A549 (cell line): ENCODE data around the gene CCDC85C.

Experiments used
- EP300 ChIP-seq, 2 experiments: fragments of >200 bp; sonication (Bioruptor Twin); formaldehyde crosslinking; IDR thresholded peaks; 2 replicates in 1 of 2; 3 replicates in 1 of 2; pipeline ENCODE4 v1.6.1; 2016 to 2017
- JUN ChIP-seq, 2 experiments: fragments of >200 bp; sonication (Bioruptor Twin); formaldehyde crosslinking; IDR thresholded peaks; 2 replicates in 1 of 2; 3 replicates in 1 of 2; pipeline ENCODE4 v1.6.1; 2016 to 2017
- RAD21 ChIP-seq, 2 experiments: fragments of >200 bp in 1 of 2; sonication (Bioruptor Twin) in 1 of 2; formaldehyde crosslinking in 1 of 2; IDR thresholded peaks in 1 of 2; conservative IDR thresholded peaks in 1 of 2; 2 replicates in 1 of 2; 3 replicates in 1 of 2; pipeline ENCODE4 v1.6.1; 2012 to 2018; ENCODE audit warnings: inconsistent platforms in 1 of 2
- TF ChIP-seq, protein P1 (sequence below): fragments of >200 bp; sonication (Bioruptor Twin); formaldehyde crosslinking; IDR thresholded peaks from 3 replicates; pipeline ENCODE4 v1.5.1; 2016
- TF ChIP-seq, protein P2 (sequence below): fragments of >200 bp; sonication (Bioruptor Twin); formaldehyde crosslinking; IDR thresholded peaks from 3 replicates; pipeline ENCODE4 v1.6.1; 2016
- TF ChIP-seq, protein P3 (sequence below): IDR thresholded peaks from 2 replicates; pipeline ENCODE4 v1.6.1; 2012
- TF ChIP-seq, protein P4 (sequence below): IDR thresholded peaks from 2 replicates; pipeline ENCODE4 v1.6.1; 2012

DNA sequence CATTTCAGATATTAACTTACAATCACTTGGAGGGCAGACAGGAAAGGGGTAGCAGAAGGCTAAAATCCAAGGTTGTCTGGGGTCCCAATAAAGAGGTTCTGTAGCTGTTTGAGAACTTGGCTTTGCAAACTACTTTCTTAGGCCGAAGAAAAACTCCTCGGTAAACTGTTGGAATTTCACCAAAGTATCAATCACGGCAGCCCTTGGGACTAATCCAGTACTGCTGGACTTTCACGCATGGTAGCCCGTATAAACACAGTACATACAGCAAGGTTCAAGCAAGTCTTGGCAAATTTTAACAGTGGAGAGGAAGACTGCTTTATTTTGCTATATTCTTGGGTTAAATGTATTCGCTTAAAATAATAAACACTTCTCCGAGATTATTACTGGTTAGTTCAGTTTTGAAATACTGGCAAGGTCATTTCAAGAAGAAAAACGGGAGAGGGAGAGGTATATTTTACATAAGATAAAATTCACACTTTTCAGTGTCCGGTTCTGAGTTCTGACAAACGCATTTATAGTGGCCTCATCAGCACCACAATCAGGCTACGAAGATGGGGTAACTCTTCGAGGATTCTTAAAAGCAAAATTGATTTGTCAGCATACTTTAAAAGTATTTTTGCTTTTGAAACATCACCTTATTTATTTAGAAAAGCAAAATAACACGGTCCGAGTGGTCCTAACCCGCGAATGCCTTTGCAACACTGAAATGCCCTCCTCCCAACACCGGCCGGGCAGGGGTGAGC, 124.7 kb downstream of the CCDC85C start:
- TF ChIP-seq, protein P1, sequence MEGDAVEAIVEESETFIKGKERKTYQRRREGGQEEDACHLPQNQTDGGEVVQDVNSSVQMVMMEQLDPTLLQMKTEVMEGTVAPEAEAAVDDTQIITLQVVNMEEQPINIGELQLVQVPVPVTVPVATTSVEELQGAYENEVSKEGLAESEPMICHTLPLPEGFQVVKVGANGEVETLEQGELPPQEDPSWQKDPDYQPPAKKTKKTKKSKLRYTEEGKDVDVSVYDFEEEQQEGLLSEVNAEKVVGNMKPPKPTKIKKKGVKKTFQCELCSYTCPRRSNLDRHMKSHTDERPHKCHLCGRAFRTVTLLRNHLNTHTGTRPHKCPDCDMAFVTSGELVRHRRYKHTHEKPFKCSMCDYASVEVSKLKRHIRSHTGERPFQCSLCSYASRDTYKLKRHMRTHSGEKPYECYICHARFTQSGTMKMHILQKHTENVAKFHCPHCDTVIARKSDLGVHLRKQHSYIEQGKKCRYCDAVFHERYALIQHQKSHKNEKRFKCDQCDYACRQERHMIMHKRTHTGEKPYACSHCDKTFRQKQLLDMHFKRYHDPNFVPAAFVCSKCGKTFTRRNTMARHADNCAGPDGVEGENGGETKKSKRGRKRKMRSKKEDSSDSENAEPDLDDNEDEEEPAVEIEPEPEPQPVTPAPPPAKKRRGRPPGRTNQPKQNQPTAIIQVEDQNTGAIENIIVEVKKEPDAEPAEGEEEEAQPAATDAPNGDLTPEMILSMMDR: no peak
- TF ChIP-seq, protein P2, sequence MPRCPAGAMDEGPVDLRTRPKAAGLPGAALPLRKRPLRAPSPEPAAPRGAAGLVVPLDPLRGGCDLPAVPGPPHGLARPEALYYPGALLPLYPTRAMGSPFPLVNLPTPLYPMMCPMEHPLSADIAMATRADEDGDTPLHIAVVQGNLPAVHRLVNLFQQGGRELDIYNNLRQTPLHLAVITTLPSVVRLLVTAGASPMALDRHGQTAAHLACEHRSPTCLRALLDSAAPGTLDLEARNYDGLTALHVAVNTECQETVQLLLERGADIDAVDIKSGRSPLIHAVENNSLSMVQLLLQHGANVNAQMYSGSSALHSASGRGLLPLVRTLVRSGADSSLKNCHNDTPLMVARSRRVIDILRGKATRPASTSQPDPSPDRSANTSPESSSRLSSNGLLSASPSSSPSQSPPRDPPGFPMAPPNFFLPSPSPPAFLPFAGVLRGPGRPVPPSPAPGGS: no peak
- TF ChIP-seq, protein P3, sequence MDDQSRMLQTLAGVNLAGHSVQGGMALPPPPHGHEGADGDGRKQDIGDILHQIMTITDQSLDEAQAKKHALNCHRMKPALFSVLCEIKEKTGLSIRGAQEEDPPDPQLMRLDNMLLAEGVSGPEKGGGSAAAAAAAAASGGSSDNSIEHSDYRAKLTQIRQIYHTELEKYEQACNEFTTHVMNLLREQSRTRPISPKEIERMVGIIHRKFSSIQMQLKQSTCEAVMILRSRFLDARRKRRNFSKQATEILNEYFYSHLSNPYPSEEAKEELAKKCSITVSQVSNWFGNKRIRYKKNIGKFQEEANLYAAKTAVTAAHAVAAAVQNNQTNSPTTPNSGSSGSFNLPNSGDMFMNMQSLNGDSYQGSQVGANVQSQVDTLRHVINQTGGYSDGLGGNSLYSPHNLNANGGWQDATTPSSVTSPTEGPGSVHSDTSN: no peak
- TF ChIP-seq RAD21 (conservative IDR thresholded peaks at IDR 0.05 in 1 of 2, IDR thresholded peaks at IDR 0.05 in 1 of 2) (no peak), EP300 (IDR thresholded peaks at IDR 0.05) (no peak), JUN (IDR thresholded peaks at IDR 0.05) (no peak)
- TF ChIP-seq, protein P4, sequence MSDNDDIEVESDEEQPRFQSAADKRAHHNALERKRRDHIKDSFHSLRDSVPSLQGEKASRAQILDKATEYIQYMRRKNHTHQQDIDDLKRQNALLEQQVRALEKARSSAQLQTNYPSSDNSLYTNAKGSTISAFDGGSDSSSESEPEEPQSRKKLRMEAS: no peak
